ENCODE results near the gene PLPP1.
A peak's percentile ranks its signal among the peaks of the same experiment; 100 is the strongest.
"Not testable (repeated sequence)": the region's sequence is repeated elsewhere in the genome, so short reads cannot be mapped to it uniquely, and the experiment has no call there.

Gene PLPP1

GRCh38 chr5:55546947-55547346 lies 12.2 kb upstream of the PLPP1 start:
- no peak for DNase-seq (ENCODE audit: low read depth in 1 of 2, low spot score in 1 of 2)

- DNase-seq (ENCODE audit: low read depth in 1 of 2, low spot score in 1 of 2) = no peak
Observed at GRCh38 chr5:55544341-55544740, 9.6 kb upstream of the PLPP1 start.

DNA sequence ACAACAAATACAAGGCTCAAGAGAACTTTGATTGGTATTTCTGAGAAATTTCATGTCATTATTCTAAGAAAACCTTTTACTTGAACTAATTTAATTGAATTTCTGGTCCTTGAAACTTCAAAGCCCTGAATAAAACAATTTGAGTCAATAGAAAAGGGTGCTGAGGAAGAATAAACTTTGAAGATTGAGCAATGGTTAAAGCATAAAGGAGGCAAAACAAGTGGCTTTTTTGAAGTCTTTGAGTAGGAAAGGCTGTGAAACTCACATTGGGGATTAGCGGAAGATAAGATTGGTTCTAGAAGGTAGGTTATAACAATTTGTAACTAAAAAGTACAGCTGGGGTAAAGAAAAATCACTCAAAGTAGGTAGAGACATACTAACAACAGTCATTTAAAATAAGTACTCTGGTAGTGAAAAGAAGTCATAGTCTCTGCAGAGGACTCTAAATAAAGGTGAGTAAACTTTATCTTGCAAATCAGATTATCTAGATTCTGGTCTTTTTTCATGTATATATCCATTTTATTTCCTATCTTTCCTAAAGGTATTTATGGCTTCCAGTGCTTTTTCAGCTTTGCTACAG lies 6.4 kb upstream of the PLPP1 start:
- DNase-seq (ENCODE audit: low read depth in 1 of 2, low spot score in 1 of 2) = no peak

DNA sequence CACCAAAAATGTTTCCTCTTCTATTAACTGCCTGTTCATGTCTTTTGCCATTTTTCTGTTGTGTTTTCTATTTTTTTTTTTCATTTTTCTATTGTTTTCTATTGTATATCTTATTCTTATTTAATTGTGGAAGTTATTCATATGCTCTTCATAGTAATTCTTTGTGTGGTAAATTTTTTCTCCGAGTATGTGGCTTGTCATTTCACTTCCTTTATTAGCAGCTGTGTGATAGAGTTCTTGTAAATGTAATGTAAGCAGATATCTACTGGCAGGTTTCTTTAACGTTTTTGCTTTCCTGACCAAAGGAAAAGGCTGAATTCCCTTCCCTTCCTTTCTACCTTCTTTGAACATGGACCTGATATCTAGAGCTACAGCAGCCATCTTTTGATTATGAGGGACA lies 5.8 kb upstream of the PLPP1 start:
- DNase-seq (ENCODE audit: low read depth in 1 of 2, low spot score in 1 of 2) = no peak

DNA sequence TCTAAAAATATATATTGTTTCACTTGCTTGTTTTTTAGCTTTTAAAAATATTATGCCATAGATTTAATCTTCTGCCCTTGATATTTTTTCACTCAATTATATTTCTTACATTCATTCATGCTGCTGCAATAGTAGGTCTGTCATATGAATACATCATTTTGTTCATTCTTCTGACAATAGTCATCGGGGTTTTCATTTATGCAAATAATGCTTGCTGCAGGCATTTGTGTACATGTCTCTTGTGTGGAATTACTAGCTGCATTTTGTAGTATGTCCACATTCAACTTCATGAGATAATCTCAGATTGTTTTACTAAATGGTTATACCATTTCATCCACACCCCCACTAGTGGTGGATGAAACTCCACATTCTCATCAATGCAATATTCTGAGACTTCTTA lies 5.3 kb upstream of the PLPP1 start:
- DNase-seq (ENCODE audit: low read depth in 1 of 2, low spot score in 1 of 2) = no peak

DNA sequence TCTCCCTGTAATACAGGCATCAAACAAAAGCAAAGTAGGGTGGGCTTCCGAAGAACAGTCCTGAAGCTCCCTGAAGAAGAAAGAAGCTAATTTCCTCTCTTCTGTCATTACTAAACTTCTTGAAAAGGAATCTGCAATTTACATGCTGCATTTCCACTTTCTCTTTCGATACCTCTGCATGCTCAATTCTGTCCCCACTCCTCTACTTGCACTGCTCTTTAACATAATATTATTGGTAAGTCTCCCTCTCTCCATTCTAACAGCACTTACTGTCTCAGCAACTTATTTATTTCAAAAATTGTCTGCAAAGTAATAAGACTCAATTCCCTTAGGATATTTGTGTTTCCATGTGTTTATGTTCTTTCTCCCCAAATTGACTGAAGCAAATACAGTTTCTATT lies 3.9 kb upstream of the PLPP1 start:
- DNase-seq (ENCODE audit: low read depth in 1 of 2, low spot score in 1 of 2) = no peak

GRCh38 chr5:55537315-55537714 lies 2.6 kb upstream of the PLPP1 start:
- not testable (repeated sequence) for DNase-seq (ENCODE audit: low read depth in 1 of 2, low spot score in 1 of 2)

- DNase-seq (ENCODE audit: low read depth in 1 of 2, low spot score in 1 of 2) = no peak
Observed at GRCh38 chr5:55535199-55535905, 588 bp upstream of the PLPP1 start.

DNA sequence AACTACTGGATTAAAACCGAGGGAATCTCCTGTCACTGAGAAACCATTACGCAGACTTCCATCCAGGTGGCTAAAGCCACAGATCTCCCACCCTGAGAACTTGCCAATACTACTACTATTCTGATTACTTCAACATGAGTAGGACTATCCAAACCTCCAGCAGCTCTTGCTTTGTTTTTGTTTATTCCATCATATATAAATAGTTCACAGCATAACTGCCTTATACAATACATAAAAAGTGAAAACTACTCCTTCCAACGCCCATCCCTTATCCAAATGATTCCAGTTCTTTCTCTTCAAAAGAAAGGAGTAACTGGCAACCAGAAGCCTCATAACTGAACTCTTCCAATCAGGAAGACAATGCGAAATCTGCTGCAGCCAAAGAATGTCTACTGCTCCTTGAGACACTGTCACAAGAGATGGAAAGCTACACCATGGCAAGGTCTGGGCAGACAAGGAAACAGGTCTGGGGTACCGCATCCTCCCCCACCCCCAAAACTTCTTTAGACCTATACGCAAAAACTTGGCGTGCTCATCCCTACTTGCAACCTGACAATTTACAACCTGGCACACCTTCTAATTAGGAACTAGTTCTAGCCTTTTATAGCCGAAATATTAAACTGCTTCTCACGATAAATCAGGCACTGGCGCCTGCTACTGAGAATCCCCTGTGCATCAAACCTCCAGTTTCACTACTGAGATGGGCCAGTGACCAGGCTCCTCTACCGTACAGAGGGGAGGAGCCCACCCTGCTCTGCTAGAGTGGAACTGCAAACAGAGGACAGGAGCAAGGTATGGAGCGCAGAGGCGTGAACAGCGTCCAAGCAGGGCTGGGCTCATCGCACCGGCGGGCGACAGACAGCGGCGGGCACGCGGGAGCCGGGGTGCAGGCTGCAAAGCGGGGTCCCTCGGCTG lies 986 bp downstream of the PLPP1 start:
- DNase-seq (ENCODE audit: low read depth in 1 of 2, low spot score in 1 of 2) = peak in 1 of 2 donors; percentile 16

DNA sequence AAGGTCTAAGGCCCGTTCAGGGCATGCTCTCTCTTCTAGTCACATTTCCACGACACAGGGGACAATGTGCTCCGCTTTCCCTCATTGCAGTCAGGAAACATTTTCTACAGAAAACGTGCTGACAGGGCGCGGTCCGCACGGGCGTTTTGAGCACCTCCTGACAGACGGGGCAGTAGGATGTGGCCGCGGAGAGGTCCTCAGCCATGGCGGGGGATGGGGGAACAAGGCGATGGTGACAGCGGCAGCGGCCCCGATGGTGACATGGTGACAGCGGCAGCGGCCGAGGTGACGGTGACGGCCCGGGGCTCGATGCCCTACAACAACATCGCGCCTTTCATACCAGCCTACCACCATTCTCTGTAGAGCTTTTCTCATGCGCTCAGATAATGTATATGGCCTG lies 4.1 kb downstream of the PLPP1 start:
- no peak for DNase-seq (ENCODE audit: low read depth in 1 of 2, low spot score in 1 of 2)

GRCh38 chr5:55524816-55525215 lies 9.9 kb downstream of the PLPP1 start:
- DNase-seq (ENCODE audit: low read depth in 1 of 2, low spot score in 1 of 2) = no peak

- no peak for DNase-seq (ENCODE audit: low read depth in 1 of 2, low spot score in 1 of 2)
Observed at GRCh38 chr5:55523293-55523692, 11.5 kb downstream of the PLPP1 start.

- no peak for DNase-seq (ENCODE audit: low read depth in 1 of 2, low spot score in 1 of 2)
Observed at GRCh38 chr5:55521881-55522280, 12.9 kb downstream of the PLPP1 start.

- DNase-seq (ENCODE audit: low read depth in 1 of 2, low spot score in 1 of 2) = no peak
Observed at GRCh38 chr5:55520117-55520839, 14.5 kb downstream of the PLPP1 start.

GRCh38 chr5:55518831-55519390 lies 15.9 kb downstream of the PLPP1 start:
- no peak for DNase-seq (ENCODE audit: low read depth in 1 of 2, low spot score in 1 of 2)

DNA sequence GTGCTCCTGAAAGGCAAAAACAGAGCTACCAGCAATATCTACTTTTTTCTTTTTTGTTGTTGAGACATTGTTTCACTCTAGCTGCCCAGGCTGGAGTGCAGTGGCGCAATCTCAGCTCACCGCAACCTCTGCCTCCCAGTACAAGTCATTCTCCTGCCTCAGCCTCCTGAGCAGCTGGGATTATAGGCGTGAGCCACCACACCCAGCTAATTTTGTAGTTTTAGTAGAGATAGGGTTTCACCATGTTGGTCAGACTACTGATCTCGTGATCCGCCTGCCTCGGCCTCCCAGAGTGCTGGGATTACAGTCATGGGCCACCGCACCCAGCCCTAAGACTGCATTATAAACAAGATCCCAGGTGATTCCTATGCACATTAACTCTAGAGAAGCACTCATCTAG lies 17.0 kb downstream of the PLPP1 start:
- DNase-seq (ENCODE audit: low read depth in 1 of 2, low spot score in 1 of 2) = no peak

GRCh38 chr5:55511010-55511409 lies 23.8 kb downstream of the PLPP1 start:
- no peak for DNase-seq (ENCODE audit: low read depth in 1 of 2, low spot score in 1 of 2)

DNA sequence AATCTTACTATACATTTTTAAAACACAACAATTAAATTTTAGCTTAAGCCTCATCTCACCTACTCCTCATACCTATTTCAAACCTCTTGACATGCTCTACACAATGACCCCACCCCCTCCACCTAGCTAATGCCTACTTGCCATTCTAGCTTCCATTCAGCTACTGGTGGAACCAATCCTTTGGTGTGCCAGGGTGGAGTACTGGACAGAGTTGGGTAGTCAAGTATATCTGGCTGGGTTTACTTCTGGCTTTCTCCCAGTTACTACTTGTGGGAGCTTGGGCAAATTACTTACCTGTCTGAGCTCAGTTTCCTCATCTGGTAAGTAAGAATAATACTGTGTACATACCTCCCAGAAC lies 24.3 kb downstream of the PLPP1 start:
- no peak for DNase-seq (ENCODE audit: low read depth in 1 of 2, low spot score in 1 of 2)

- no peak for DNase-seq (ENCODE audit: low read depth in 1 of 2, low spot score in 1 of 2)
Observed at GRCh38 chr5:55509796-55510522, 24.8 kb downstream of the PLPP1 start.

DNA sequence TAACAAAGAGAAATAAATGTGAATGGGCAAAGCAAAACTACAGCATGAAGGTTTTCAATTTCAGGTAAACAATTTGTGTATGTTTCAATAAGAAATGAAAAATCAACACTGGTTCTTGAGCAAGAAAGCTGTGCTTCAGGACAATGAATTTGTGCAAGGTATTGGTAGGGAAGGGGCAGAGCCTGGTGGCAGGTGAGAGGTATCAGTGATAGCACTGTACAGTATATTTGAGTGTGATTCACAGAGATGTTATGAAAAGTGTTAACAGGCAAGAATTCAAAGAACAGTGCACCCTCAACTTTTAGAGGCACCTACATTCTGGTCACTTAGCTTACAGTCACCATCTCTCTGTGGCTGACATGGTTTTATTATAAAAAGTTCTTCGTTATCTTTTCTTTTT lies 25.7 kb downstream of the PLPP1 start:
- no peak for DNase-seq (ENCODE audit: low read depth in 1 of 2, low spot score in 1 of 2)

DNA sequence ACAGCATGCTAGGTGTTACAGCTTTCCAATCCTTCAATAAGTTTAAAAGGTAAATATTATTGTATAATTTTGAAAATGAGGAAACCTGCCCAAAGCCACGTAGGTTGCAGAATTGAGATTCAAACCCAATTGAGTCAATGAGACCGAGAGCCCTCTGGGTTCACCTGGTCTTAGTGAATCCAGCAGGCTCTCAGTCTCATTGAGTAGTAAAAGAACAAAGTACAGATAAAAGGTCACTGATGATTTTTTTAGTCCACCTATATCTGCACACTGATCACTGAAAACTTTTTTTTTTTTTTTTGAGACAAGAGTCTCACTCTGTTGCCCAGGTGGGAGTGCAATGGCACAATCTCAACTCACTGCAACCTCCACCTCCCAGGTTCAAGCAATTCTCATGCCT lies 27.2 kb downstream of the PLPP1 start:
- no peak for DNase-seq (ENCODE audit: low read depth in 1 of 2, low spot score in 1 of 2)
